Stimulated activated naive B cell treated with anti-CD40 and anti-IgM and Interleukin-4, amounts not matched to agents 10 μg/mL and 1 μg/mL and 100 μg/mL, for 72 hours (primary cell): ENCODE results near the gene RINT1.
A peak's percentile ranks its signal among the peaks of the same experiment; 100 is the strongest.

Experiments used
- ATAC-seq, 2 donors: fragments of 150-1000 bp; cut with Tn5 transposase; replicated peaks; 2 replicates each; pipeline ENCODE4 v1.10.0; 2021; ENCODE audit warnings: moderate library complexity in 1 of 2
- DNase-seq: peaks from one replicate; pipeline ENCODE4 v3.0.0; 2021
- H3K27ac Mint-ChIP-seq: one replicate; pipeline ENCODE4 v1.8.0; 2022; ENCODE audit warnings: mild to moderate bottlenecking, mixed read lengths
- H3K27me3 Mint-ChIP-seq, 2 donors: one replicate each; pipeline ENCODE4 v1.8.0; 2022; ENCODE audit warnings: mixed read lengths in 2 of 2
- H3K36me3 Mint-ChIP-seq, 2 donors: one replicate each; pipeline ENCODE4 v1.8.0; 2022; ENCODE audit warnings: mixed read lengths in 2 of 2, mild to moderate bottlenecking in 1 of 2
- H3K4me1 Mint-ChIP-seq, 2 donors: one replicate each; pipeline ENCODE4 v1.8.0; 2022; ENCODE audit warnings: mixed read lengths in 2 of 2, mild to moderate bottlenecking in 1 of 2
- H3K4me3 Mint-ChIP-seq, 2 donors: one replicate each; pipeline ENCODE4 v1.8.0; 2022; ENCODE audit warnings: mild to moderate bottlenecking in 2 of 2, mixed read lengths in 2 of 2, moderate library complexity in 1 of 2
- H3K9me3 Mint-ChIP-seq, 2 donors: one replicate each; pipeline ENCODE4 v1.8.0; 2022; ENCODE audit warnings: mixed read lengths in 2 of 2, mild to moderate bottlenecking in 1 of 2

Gene RINT1

GRCh38 chr7:105577251-105577650 is 45.2 kb downstream of the RINT1 start:
- Mint-ChIP-seq H3K36me3 (peaks cover 8% of the 10 kb centered on the region in 2 donors), H3K9me3 (peaks cover 0 to under 1% of the 10 kb centered on the region in 2 donors), H3K27ac (no peak overlapping the region)

GRCh38 chr7:105578496-105578895 is 46.5 kb downstream of the RINT1 start:
- H3K27ac Mint-ChIP-seq: no peak overlapping the region
- no peak for ATAC-seq
- DNase-seq: no peak
- peaks cover 8 to 9% of the 10 kb centered on the region in 2 donors for H3K4me1 Mint-ChIP-seq
- H3K4me3 Mint-ChIP-seq: no peak overlapping the region
- H3K9me3 Mint-ChIP-seq: peaks cover 2 to 7% of the 10 kb centered on the region in 2 donors
- peaks cover 13% of the 10 kb centered on the region in 2 donors for H3K36me3 Mint-ChIP-seq
- H3K27me3 Mint-ChIP-seq: peaks cover 20 to 21% of the 10 kb centered on the region in 2 donors

More at GRCh38 chr7:105577251-105577650, 45.2 kb downstream of the RINT1 start:
- Mint-ChIP-seq H3K4me1 (peaks cover 8 to 9% of the 10 kb centered on the region in 2 donors), H3K27me3 (peaks cover 13% of the 10 kb centered on the region in 2 donors), H3K4me3 (no peak overlapping the region)
- no peak for DNase-seq
- no peak for ATAC-seq

DNA sequence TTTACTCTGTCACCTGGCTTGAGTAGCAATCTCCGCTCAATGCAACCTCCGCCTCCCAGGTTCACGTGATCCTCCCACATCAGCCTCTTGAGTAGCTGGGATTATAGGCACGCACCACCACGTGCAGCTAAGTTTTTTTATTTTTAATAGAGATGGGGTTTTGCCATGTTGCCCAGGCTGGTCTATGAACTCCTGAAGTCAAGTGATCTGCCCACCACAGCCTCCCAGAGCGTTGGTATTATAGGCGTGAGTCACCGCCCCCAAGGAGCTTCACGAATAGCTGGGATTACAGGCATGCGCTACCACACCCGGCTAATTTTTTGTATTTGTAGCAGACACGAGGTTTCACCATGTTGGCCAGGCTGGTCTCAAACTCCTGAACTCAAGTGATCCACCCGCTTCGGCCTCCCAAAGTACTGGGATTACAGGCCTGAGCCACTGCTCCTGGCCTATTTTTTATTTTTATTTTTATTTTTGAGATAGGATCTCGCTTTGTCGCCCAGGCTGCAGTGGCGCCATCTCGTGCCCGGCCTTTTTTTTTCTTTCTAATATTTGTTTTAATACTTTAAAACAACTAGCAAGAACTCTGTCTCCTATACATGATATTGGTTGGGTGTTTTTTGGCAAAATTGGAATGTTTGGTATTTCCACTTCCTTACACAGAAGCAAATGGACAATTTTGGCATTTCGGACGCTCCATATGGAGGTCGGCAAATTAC is 48.2 kb downstream of the RINT1 start:
- Mint-ChIP-seq H3K4me1 (peaks cover 8 to 9% of the 10 kb centered on the region in 2 donors), H3K9me3 (peaks cover 9 to 11% of the 10 kb centered on the region in 2 donors), H3K27me3 (peaks cover 20 to 21% of the 10 kb centered on the region in 2 donors), H3K27ac (no peak overlapping the region), H3K4me3 (no peak overlapping the region), H3K36me3 (peaks cover 15 to 17% of the 10 kb centered on the region in 2 donors)
- ATAC-seq (no peak), DNase-seq (no peak)

- ATAC-seq: peak; percentile 87 to 90
- peak within 1 kb of the TSS; percentile 81 to 82 for H3K4me3 Mint-ChIP-seq
- no peak within 1 kb of the TSS for H3K27ac Mint-ChIP-seq
- peaks cover 20 to 21% of the 10 kb centered on the region in 2 donors for H3K27me3 Mint-ChIP-seq
- peak; percentile 49 for DNase-seq
- peaks cover 9 to 11% of the 10 kb centered on the region in 2 donors for H3K9me3 Mint-ChIP-seq
- H3K36me3 Mint-ChIP-seq: peaks cover 15 to 17% of the 10 kb centered on the region in 2 donors
- peaks cover 9 to 10% of the 10 kb centered on the region in 2 donors for H3K4me1 Mint-ChIP-seq
Observed at GRCh38 chr7:105581066-105581811, 49.2 kb downstream of the RINT1 start, which contains the start of gene EFCAB10. Gene EFCAB10, minus strand, starts transcription at chr7:105581493. Its CDS starts 30 bp downstream, at chr7:105581463.

GRCh38 chr7:105583061-105583460 is 51.1 kb downstream of the RINT1 start:
- ATAC-seq (no peak), DNase-seq (no peak)
- peaks cover 20 to 21% of the 10 kb centered on the region in 2 donors for H3K27me3 Mint-ChIP-seq

DNA sequence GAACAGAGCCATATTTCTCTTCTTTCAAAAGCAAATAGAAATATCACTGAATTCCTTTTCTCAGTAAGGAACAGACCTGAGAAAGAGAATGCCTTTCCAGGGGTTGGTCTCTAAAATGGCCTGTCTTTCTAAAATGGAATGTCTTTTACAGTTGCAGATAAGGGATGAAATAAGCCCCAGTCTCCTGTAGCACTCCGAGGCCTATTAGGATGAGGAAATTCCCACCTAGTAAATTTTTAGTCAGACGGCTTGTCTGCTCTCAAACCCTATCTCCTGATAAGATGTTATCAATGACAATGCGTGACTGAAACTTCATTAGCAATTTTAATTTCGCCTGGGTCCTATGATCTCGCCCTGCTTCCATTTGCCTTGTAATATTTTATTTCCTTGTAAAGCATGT is 52.2 kb downstream of the RINT1 start:
- Mint-ChIP-seq H3K4me3 (no peak overlapping the region), H3K27ac (no peak overlapping the region), H3K27me3 (peaks cover 20 to 21% of the 10 kb centered on the region in 2 donors), H3K4me1 (peaks cover 18 to 22% of the 10 kb centered on the region in 2 donors), H3K9me3 (peaks cover 9 to 11% of the 10 kb centered on the region in 2 donors), H3K36me3 (peaks cover 10 to 17% of the 10 kb centered on the region in 2 donors)
- no peak for DNase-seq
- no peak for ATAC-seq

More at GRCh38 chr7:105583061-105583460, 51.1 kb downstream of the RINT1 start:
- Mint-ChIP-seq H3K4me1 (peaks cover 13 to 15% of the 10 kb centered on the region in 2 donors), H3K36me3 (peaks cover 10 to 17% of the 10 kb centered on the region in 2 donors), H3K4me3 (no peak overlapping the region), H3K9me3 (peaks cover 9 to 11% of the 10 kb centered on the region in 2 donors), H3K27ac (no peak overlapping the region)

- Mint-ChIP-seq H3K27me3 (peaks cover 16 to 17% of the 10 kb centered on the region in 2 donors), H3K27ac (no peak overlapping the region), H3K4me1 (peaks cover 19 to 23% of the 10 kb centered on the region in 2 donors), H3K4me3 (no peak overlapping the region), H3K9me3 (peaks cover 9 to 11% of the 10 kb centered on the region in 2 donors), H3K36me3 (peaks cover 10 to 13% of the 10 kb centered on the region in 2 donors)
- no peak for ATAC-seq
- DNase-seq: no peak
Observed at GRCh38 chr7:105585850-105586500, 54.0 kb downstream of the RINT1 start.

- Mint-ChIP-seq H3K27me3 (no peaks in the 10 kb centered on the region), H3K4me1 (peaks cover 14 to 17% of the 10 kb centered on the region in 2 donors), H3K27ac (no peak overlapping the region), H3K4me3 (peak overlapping the region in 1 of 2 donors; percentile 17), H3K36me3 (peaks cover 4 to 8% of the 10 kb centered on the region in 2 donors), H3K9me3 (peaks cover 4 to 7% of the 10 kb centered on the region in 2 donors)
- DNase-seq (no peak), ATAC-seq (peak in 1 of 2 donors; percentile 21)
Observed at GRCh38 chr7:105587909-105588635, 56.1 kb downstream of the RINT1 start.

DNA sequence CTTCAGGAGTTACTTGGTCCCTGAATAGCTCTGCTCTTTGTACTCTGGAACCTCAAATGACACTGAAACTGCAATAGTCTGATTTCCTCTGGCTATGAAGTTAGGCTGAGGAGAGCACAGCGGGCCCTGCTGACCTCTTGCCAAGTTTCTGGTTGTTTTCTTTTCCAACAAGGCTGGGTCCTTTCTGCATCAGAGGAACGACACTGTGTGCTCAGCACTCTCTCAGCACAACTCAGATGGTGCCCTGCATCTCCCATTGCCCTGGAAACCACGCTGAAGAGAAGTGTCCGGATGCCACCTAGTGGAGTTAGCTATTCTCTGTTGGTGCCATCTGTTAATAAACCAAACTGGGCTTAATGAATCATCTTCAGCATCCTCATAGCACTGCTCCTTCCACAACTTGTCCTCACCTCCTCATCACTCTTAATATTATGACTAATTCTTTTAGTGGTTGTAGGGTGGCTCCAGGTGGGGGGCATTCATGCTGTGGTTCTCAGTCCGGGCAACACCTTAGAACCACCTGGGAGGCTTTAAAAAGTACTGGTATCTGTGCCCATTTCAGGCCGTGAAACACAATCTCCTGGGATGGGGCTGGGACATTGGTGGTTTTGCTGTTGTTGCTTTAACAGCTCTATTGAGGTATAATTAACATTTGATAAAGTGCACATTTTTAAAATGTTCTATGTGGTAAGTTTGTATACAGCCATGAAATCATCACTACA is 57.5 kb downstream of the RINT1 start:
- Mint-ChIP-seq H3K36me3 (peaks cover 2 to 3% of the 10 kb centered on the region in 2 donors), H3K27me3 (no peaks in the 10 kb centered on the region), H3K27ac (peak overlapping the region; percentile 81), H3K4me1 (peaks cover 14 to 17% of the 10 kb centered on the region in 2 donors), H3K9me3 (peaks cover 2 to 3% of the 10 kb centered on the region in 2 donors), H3K4me3 (no peak overlapping the region)
- ATAC-seq (peak; percentile 97 to 98), DNase-seq (peak; percentile 35)

GRCh38 chr7:105590793-105591192 is 58.8 kb downstream of the RINT1 start:
- no peaks in the 10 kb centered on the region for H3K9me3 Mint-ChIP-seq
- H3K27me3 Mint-ChIP-seq: no peaks in the 10 kb centered on the region
- no peaks in the 10 kb centered on the region for H3K36me3 Mint-ChIP-seq

GRCh38 chr7:105591522-105591921 is 59.5 kb downstream of the RINT1 start:
- Mint-ChIP-seq H3K36me3 (no peaks in the 10 kb centered on the region), H3K27ac (no peak overlapping the region), H3K27me3 (no peaks in the 10 kb centered on the region), H3K4me3 (no peak overlapping the region), H3K4me1 (peaks cover 11 to 17% of the 10 kb centered on the region in 2 donors), H3K9me3 (no peaks in the 10 kb centered on the region)
- ATAC-seq (no peak), DNase-seq (no peak)

More at GRCh38 chr7:105590793-105591192, 58.8 kb downstream of the RINT1 start:
- Mint-ChIP-seq H3K4me1 (peaks cover 14 to 17% of the 10 kb centered on the region in 2 donors), H3K4me3 (no peak overlapping the region), H3K27ac (no peak overlapping the region)
- DNase-seq: no peak
- no peak for ATAC-seq

GRCh38 chr7:105594034-105594433 is 62.0 kb downstream of the RINT1 start:
- Mint-ChIP-seq H3K27me3 (peaks cover 4 to 5% of the 10 kb centered on the region in 2 donors), H3K36me3 (no peaks in the 10 kb centered on the region), H3K4me3 (no peak overlapping the region), H3K27ac (no peak overlapping the region), H3K4me1 (peaks cover 5 to 6% of the 10 kb centered on the region in 2 donors), H3K9me3 (no peaks in the 10 kb centered on the region)
- ATAC-seq (no peak), DNase-seq (no peak)

GRCh38 chr7:105596866-105597265 is 64.9 kb downstream of the RINT1 start:
- no peak for DNase-seq
- Mint-ChIP-seq H3K27me3 (peaks cover 4 to 5% of the 10 kb centered on the region in 2 donors), H3K9me3 (no peaks in the 10 kb centered on the region)

More at GRCh38 chr7:105596866-105597265, 64.9 kb downstream of the RINT1 start:
- no peaks in the 10 kb centered on the region for H3K4me1 Mint-ChIP-seq
- H3K36me3 Mint-ChIP-seq: no peaks in the 10 kb centered on the region
- no peak overlapping the region for H3K4me3 Mint-ChIP-seq
- H3K27ac Mint-ChIP-seq: no peak overlapping the region
- no peak for ATAC-seq
